Heart right ventricle (tissue), 16 donors: ENCODE results near the gene SUN5. TPM values are rescaled to one million over a fixed set of nuclear protein-coding genes. Genes with fewer than 3 reads are reported as not detected.

ENCODE experiments used
- ATAC-seq, 8 donors: fragments of 200-7000 bp; cut with Tn5 transposase; one replicate each; pipeline ENCODE4 v1.9.1; 2020; ENCODE audit warnings: mild to moderate bottlenecking in 8 of 8, moderate library complexity in 8 of 8, moderate number of reproducible peaks in 1 of 8
- DNase-seq, 2 donors: peaks; one replicate each; pipeline ENCODE4 v3.0.0-alpha.2; 2020
- H3K27ac ChIP-seq, 10 donors: fragments of 200-600 bp; sonication (generic) in 2 of 10; one replicate each; pipeline versions ENCODE4 v1.5.0 to v1.8.0; 2020 to 2022; ENCODE audit warnings: mild to moderate bottlenecking in 3 of 10
- H3K27me3 ChIP-seq, 7 donors: fragments of 200-600 bp; one replicate each; pipeline ENCODE4 v1.8.0; 2021 to 2022; ENCODE audit warnings: mild to moderate bottlenecking in 2 of 7
- H3K36me3 ChIP-seq, 9 donors: fragments of 200-600 bp; sonication (generic) in 1 of 9; one replicate each; pipeline versions ENCODE4 v1.5.0 to v1.8.0; 2020 to 2022; ENCODE audit warnings: mild to moderate bottlenecking in 2 of 9
- H3K4me1 ChIP-seq, 9 donors: fragments of 200-600 bp; sonication (generic) in 1 of 9; one replicate each; pipeline versions ENCODE4 v1.5.0 to v1.8.0; 2020 to 2022; ENCODE audit warnings: mild to moderate bottlenecking in 4 of 9
- H3K4me3 ChIP-seq, 10 donors: fragments of 200-600 bp; sonication (generic) in 2 of 10; one replicate each; pipeline versions ENCODE4 v1.5.0 to v1.8.0; 2020 to 2022; ENCODE audit warnings: mild to moderate bottlenecking in 7 of 10, moderate library complexity in 2 of 10
- H3K9me3 ChIP-seq, 11 donors: fragments of 200-600 bp in 10 of 11; sonication (generic) in 2 of 11; one replicate each; pipeline versions ENCODE4 v1.5.0 to v1.8.0; 2013 to 2022; ENCODE audit warnings: mild to moderate bottlenecking in 2 of 11, control low read depth in 1 of 11, moderate library complexity in 1 of 11
- WGBS, 2 donors: extraction: QIAGEN DNeasy Blood & Tissue Kit; methylation state at CpG; one replicate each; pipeline ENCODE4 v1.1.7; 2013; ENCODE audit warnings: inconsistent platforms in 1 of 2; 5-methylcytosine and 5-hydroxymethylcytosine counted together
- intact Hi-C, 10 donors: fragments of 100-400 bp; cut with DNase I; formaldehyde crosslinking; loops; one replicate each; pipeline versions ENCODE4 v1.11.1 to v1.14.2; 2022
- polyA plus RNA-seq, 2 donors: library from polyadenylated mRNA; stranded (reverse); fragments of 200-250 nt; gene quantifications; one replicate each; pipeline ENCODE4 v1.2.3, GENCODE V29; 2013
- total RNA-seq, 10 donors: library from RNA; stranded (reverse); fragmentation: NEBNext Ultra II Directional in 3 of 10; extraction: Animal tissue kit (Norgen Biotek cat#: 25700) in 3 of 10; gene quantifications; one replicate each; pipeline versions ENCODE4 v1.2.1 to v1.2.4, GENCODE V29; 2021 to 2023
- TF ChIP-seq, protein P1 (sequence below), 9 donors: fragments of 200-600 bp; sonication (generic) in 2 of 9; IDR thresholded peaks; one replicate each; pipeline versions ENCODE4 v1.5.0 to v1.8.0; 2021 to 2022; ENCODE audit warnings: antibody characterized with exemption in 9 of 9, mild to moderate bottlenecking in 5 of 9, moderate library complexity in 1 of 9
- donor health status: Arrhythmogenic right ventricular cardiomyopathy.
- donor health status: ischemic (EF 13 %, LVEDD 7.1; RV severe dilation, severe dysfunction).
- donor health status: healthy with polysubstance abuse.
- donor health status: DM: no; HTN: yes; CAD: no.
- donor health status: DM: no; HTN: no; CAD: no.
- donor health status: ischemic (EF 25% LVEDD 6.9; RV normal size, moderate dysfunction).
- donor health status: ischemic (EF 25% LVEDD 5.7; RV mildly dilated, moderate dysfunction).
- donor health status: healthy.
- donor health status: DM: yes; HTN: yes; CAD: no.
- donor health status: Ischemic cardiomyopathy.
- donor health status: ischemic (EF 35%, LVEDD 5.7; RV mildly dilated, moderate dysfunction).
- donor health status: nonischemic (EF 11% LVEDD 7.7; RV severe dilation, severe dysfunction).
- donor health status: DM: yes; HTN: yes; CAD: no.
- donor health status: PGD.
- donor health status: ischemic (EF 29% LVEDD 5.4; RV normal size, mild dysfunction).
- donor health status: nonischemic (EF 23%, LVEDD 6.1; RV moderate dilation, normal function).

Gene SUN5
- total and polyA plus RNA-seq, 12 donors: not detected

DNA sequence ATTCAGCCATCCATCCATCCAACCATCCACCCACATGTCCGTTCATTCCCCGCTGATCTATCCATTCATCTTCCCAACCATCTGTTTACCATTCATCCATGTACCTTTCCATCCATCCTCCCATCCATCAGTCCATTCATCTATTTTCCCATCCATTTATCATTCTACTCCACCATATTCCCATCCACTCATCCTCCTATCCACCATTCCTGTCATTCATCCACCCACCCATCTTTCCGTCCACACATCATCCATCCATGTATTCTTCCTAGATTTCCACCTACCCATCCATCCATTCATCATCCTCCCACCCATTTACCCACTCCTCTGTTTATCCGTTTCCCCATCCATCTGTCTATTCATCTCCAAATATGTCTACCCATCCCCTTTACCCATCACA is 34.0 kb upstream of the SUN5 start:
- Histone ChIP-seq H3K9me3 (no peaks in the 10 kb centered on the region), H3K27ac (no peak overlapping the region), H3K4me1 (no peaks in the 10 kb centered on the region), H3K27me3 (peaks cover 0 to 9% (median 0%) of the 10 kb centered on the region in 7 donors), H3K4me3 (no peak overlapping the region), H3K36me3 (no peaks in the 10 kb centered on the region)
- WGBS, 2 donors: 92 to 93% methylated on average over 4 of the region's 4 CpGs
- no peak for DNase-seq
- intact Hi-C loops: no loop called here
- no peak for ATAC-seq
- TF ChIP-seq, protein P1, sequence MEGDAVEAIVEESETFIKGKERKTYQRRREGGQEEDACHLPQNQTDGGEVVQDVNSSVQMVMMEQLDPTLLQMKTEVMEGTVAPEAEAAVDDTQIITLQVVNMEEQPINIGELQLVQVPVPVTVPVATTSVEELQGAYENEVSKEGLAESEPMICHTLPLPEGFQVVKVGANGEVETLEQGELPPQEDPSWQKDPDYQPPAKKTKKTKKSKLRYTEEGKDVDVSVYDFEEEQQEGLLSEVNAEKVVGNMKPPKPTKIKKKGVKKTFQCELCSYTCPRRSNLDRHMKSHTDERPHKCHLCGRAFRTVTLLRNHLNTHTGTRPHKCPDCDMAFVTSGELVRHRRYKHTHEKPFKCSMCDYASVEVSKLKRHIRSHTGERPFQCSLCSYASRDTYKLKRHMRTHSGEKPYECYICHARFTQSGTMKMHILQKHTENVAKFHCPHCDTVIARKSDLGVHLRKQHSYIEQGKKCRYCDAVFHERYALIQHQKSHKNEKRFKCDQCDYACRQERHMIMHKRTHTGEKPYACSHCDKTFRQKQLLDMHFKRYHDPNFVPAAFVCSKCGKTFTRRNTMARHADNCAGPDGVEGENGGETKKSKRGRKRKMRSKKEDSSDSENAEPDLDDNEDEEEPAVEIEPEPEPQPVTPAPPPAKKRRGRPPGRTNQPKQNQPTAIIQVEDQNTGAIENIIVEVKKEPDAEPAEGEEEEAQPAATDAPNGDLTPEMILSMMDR (IDR thresholded peaks at IDR 0.05): no peak

DNA sequence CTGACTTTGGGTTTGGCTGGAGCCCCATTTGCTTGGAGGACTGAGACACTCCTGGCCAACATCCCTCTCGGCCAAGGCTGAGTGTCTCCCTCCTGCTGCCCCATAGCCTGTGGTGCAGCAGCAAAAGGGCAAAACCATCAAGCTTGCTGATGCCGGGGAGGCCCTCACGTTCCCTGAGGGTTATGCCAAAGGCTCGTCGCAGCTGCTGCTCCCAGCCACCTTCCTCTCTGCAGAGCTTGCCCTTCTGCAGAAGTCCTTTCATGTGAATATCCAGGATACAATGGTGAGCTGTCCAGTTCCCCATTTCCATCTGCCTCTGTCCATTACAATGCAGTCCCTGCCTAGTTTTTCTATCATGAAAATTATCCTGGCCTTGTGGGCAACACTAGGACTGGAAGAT is 33.2 kb upstream of the SUN5 start:
- WGBS, 2 donors: 60 to 69% methylated on average over 5 of the region's 5 CpGs
- intact Hi-C loops: no loop called here
- DNase-seq (no peak), ATAC-seq (no peak)
- H3K4me3 ChIP-seq: no peak overlapping the region
- H3K27ac ChIP-seq: no peak overlapping the region
- no peaks in the 10 kb centered on the region for H3K9me3 ChIP-seq
- H3K36me3 ChIP-seq: no peaks in the 10 kb centered on the region
- H3K4me1 ChIP-seq: no peaks in the 10 kb centered on the region
- H3K27me3 ChIP-seq: peaks cover 0 to 9% (median 0%) of the 10 kb centered on the region in 7 donors
- TF ChIP-seq, protein P1 (IDR thresholded peaks at IDR 0.05): no peak

DNA sequence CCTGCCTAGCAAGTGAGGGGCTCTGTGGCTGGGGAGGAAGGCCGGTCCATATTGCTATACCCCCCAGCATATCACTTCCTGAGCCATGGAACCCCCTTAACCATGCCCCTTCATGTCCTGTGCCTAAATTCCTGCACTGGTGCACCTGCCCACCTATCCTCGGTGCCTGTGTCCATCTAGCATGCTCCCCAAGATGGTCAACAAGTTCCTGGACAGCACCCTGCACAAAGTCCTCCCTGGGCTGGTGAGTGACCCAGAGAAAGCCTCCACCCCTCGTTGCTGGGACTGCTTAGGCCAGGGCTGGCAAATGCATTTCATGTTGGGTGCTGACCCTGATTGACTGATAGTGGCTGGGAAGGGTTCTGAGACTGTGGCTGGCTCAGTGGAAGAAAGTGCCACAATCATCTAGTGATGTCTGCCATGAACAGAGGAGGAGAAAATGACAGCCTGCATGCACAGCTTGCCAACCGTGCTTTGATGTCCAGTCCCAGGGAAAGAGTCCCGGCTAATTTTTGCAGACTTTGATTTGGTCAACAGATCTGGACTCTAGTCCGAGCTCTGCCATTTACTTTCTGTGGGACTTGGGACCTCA is 30.8 kb upstream of the SUN5 start:
- DNase-seq: no peak
- WGBS, 2 donors: 79 to 88% methylated on average over 6 of the region's 6 CpGs
- Histone ChIP-seq H3K4me1 (no peaks in the 10 kb centered on the region), H3K27ac (no peak overlapping the region), H3K27me3 (peaks cover 0 to 17% (median 0%) of the 10 kb centered on the region in 7 donors), H3K9me3 (no peaks in the 10 kb centered on the region), H3K36me3 (no peaks in the 10 kb centered on the region), H3K4me3 (no peak overlapping the region)
- TF ChIP-seq, protein P1 (IDR thresholded peaks at IDR 0.05): no peak
- intact Hi-C loops: no loop called here
- ATAC-seq: no peak

DNA sequence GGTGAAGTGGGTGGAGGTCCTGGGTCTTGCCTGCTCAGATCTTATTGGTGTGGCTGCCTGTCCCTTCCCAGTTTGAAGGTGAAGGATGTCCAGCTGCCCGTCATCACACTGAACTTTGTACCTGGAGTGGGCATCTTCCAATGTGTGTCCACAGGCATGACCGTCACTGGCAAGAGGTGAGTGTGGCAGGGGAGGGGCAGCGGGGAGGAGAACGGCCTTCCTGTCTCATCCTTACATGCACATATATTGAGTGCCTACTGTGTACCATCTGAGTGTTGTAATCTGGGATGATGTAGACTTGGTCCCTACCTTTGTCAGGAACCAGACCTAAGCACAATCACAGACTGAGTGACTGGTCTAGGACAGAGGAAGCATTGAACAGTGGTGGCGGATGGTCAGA is 29.9 kb upstream of the SUN5 start:
- no peak for DNase-seq
- intact Hi-C loops: no loop called here
- no peaks in the 10 kb centered on the region for H3K4me1 ChIP-seq
- no peaks in the 10 kb centered on the region for H3K9me3 ChIP-seq
- H3K4me3 ChIP-seq: no peak overlapping the region
- TF ChIP-seq, protein P1 (IDR thresholded peaks at IDR 0.05): no peak
- peaks cover 0 to 17% (median 0%) of the 10 kb centered on the region in 7 donors for H3K27me3 ChIP-seq
- WGBS, 2 donors: 73 to 82% methylated on average over 5 of the region's 5 CpGs
- ATAC-seq: no peak
- H3K27ac ChIP-seq: no peak overlapping the region
- no peaks in the 10 kb centered on the region for H3K36me3 ChIP-seq
